ENCODE data around the gene DNAJB8. TPM values are rescaled to one million over a fixed set of nuclear protein-coding genes. Genes with fewer than 3 reads are reported as not detected.

DNAJB8 gene
- total RNA-seq, 2 donors from 2014 or later = not detected

GRCh38 chr3:128481438-128481942, 14.8 kb upstream of the DNAJB8 start:
- H3K4me3 ChIP-seq (ENCODE audit: low read length) = no peak overlapping the region
- Mint-ChIP-seq H3K4me1 (peaks cover 32% of the 10 kb centered on the region), H3K4me3 (no peak overlapping the region), H3K36me3 (ENCODE audit: low read depth) (no peaks in the 10 kb centered on the region), H3K27me3 (ENCODE audit: insufficient read depth) (peaks cover 100% of the 10 kb centered on the region), H3K27ac (no peak overlapping the region), H3K9me3 (no peaks in the 10 kb centered on the region)
- peaks cover 13% of the 10 kb centered on the region for H3K4me1 ChIP-seq (ENCODE audit: control insufficient read depth, insufficient read depth, low read length)
- no peak overlapping the region for H3K9ac ChIP-seq (ENCODE audit: extremely low read depth, low read length, poor library complexity, severe bottlenecking)
- peak; percentile 74 for DNase-seq
- 15 to 23% methylated on average over 14 to 19 of the region's 19 CpGs for whole genome bisulfite sequencing, 2 experiments (ENCODE audit: insufficient coverage in 1 of 2, insufficient read length in 1 of 2)
- H3K9me3 ChIP-seq (ENCODE audit: control insufficient read depth, low read length) = no peaks in the 10 kb centered on the region
- H3K27me3 ChIP-seq (ENCODE audit: control insufficient read depth, insufficient read depth, low read length, poor library complexity, severe bottlenecking) = peaks cover 100% of the 10 kb centered on the region
- H3K27ac ChIP-seq (ENCODE audit: low read depth, low read length) = no peak overlapping the region
- H3K36me3 ChIP-seq (ENCODE audit: control insufficient read depth, insufficient read depth, low read length) = no peaks in the 10 kb centered on the region
- TF ChIP-seq, protein P1, sequence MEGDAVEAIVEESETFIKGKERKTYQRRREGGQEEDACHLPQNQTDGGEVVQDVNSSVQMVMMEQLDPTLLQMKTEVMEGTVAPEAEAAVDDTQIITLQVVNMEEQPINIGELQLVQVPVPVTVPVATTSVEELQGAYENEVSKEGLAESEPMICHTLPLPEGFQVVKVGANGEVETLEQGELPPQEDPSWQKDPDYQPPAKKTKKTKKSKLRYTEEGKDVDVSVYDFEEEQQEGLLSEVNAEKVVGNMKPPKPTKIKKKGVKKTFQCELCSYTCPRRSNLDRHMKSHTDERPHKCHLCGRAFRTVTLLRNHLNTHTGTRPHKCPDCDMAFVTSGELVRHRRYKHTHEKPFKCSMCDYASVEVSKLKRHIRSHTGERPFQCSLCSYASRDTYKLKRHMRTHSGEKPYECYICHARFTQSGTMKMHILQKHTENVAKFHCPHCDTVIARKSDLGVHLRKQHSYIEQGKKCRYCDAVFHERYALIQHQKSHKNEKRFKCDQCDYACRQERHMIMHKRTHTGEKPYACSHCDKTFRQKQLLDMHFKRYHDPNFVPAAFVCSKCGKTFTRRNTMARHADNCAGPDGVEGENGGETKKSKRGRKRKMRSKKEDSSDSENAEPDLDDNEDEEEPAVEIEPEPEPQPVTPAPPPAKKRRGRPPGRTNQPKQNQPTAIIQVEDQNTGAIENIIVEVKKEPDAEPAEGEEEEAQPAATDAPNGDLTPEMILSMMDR (conservative IDR thresholded peaks at IDR 0.05) = no peak

GRCh38 chr3:128480717-128481437, 14.2 kb upstream of the DNAJB8 start:
- Mint-ChIP-seq H3K4me3 (no peak overlapping the region), H3K9me3 (no peaks in the 10 kb centered on the region)

GRCh38 chr3:128480278-128480677, 13.6 kb upstream of the DNAJB8 start:
- H3K9ac ChIP-seq (ENCODE audit: extremely low read depth, low read length, poor library complexity, severe bottlenecking) = no peak overlapping the region
- H3K4me3 ChIP-seq (ENCODE audit: low read length) = no peak overlapping the region
- Mint-ChIP-seq H3K36me3 (ENCODE audit: low read depth) (no peaks in the 10 kb centered on the region), H3K27me3 (ENCODE audit: insufficient read depth) (peaks cover 100% of the 10 kb centered on the region), H3K4me1 (peaks cover 30% of the 10 kb centered on the region), H3K27ac (no peak overlapping the region), H3K4me3 (no peak overlapping the region), H3K9me3 (no peaks in the 10 kb centered on the region)
- H3K36me3 ChIP-seq (ENCODE audit: control insufficient read depth, insufficient read depth, low read length) = no peaks in the 10 kb centered on the region
- no peak overlapping the region for H3K27ac ChIP-seq (ENCODE audit: low read depth, low read length)
- 82 to 91% methylated on average over 8 to 11 of the region's 11 CpGs for WGBS, 2 experiments (ENCODE audit: insufficient coverage in 1 of 2, insufficient read length in 1 of 2)
- peaks cover 100% of the 10 kb centered on the region for H3K27me3 ChIP-seq (ENCODE audit: control insufficient read depth, insufficient read depth, low read length, poor library complexity, severe bottlenecking)
- no peak for DNase-seq
- TF ChIP-seq, protein P1 (conservative IDR thresholded peaks at IDR 0.05) = no peak
- H3K4me1 ChIP-seq (ENCODE audit: control insufficient read depth, insufficient read depth, low read length) = peaks cover 13% of the 10 kb centered on the region
- no peaks in the 10 kb centered on the region for H3K9me3 ChIP-seq (ENCODE audit: control insufficient read depth, low read length)

More at GRCh38 chr3:128480717-128481437, 14.2 kb upstream of the DNAJB8 start:
- Histone ChIP-seq H3K27ac (ENCODE audit: low read depth, low read length) (no peak overlapping the region), H3K4me1 (ENCODE audit: control insufficient read depth, insufficient read depth, low read length) (peaks cover 13% of the 10 kb centered on the region), H3K4me3 (ENCODE audit: low read length) (no peak overlapping the region), H3K9ac (ENCODE audit: extremely low read depth, low read length, poor library complexity, severe bottlenecking) (no peak overlapping the region), H3K9me3 (ENCODE audit: control insufficient read depth, low read length) (no peaks in the 10 kb centered on the region), H3K36me3 (ENCODE audit: control insufficient read depth, insufficient read depth, low read length) (no peaks in the 10 kb centered on the region), H3K27me3 (ENCODE audit: control insufficient read depth, insufficient read depth, low read length, poor library complexity, severe bottlenecking) (peaks cover 100% of the 10 kb centered on the region)
- peaks cover 29% of the 10 kb centered on the region for H3K4me1 Mint-ChIP-seq
- H3K27ac Mint-ChIP-seq = no peak overlapping the region
- H3K27me3 Mint-ChIP-seq (ENCODE audit: insufficient read depth) = peaks cover 100% of the 10 kb centered on the region
- DNase-seq = no peak
- no peaks in the 10 kb centered on the region for H3K36me3 Mint-ChIP-seq (ENCODE audit: low read depth)
- WGBS, 2 experiments (ENCODE audit: insufficient coverage in 1 of 2, insufficient read length in 1 of 2) = 90 to 94% methylated on average over 9 to 27 of the region's 27 CpGs
- TF ChIP-seq, protein P1 (conservative IDR thresholded peaks at IDR 0.05) = no peak
